ENCODE measurements around the gene MRPL48. TPM values are rescaled to one million over a fixed set of nuclear protein-coding genes. Genes with fewer than 3 reads are reported as not detected.

The MRPL48 gene
- total RNA-seq, 2 experiments from 2014 or later: 32.8 to 34.7 TPM

GRCh38 chr11:73894725-73895335, 107.2 kb downstream of the MRPL48 start:
- Mint-ChIP-seq H3K9me3 (no peaks in the 10 kb centered on the region), H3K27me3 (no peaks in the 10 kb centered on the region), H3K4me3 (no peak overlapping the region), H3K36me3 (peaks cover 4% of the 10 kb centered on the region), H3K27ac (no peak overlapping the region), H3K4me1 (no peaks in the 10 kb centered on the region)
- no peak for ATAC-seq (ENCODE audit: low read depth)
- POLR2A ChIA-PET: no interaction called here
- no peak for DNase-seq

GRCh38 chr11:73902303-73902702, 114.6 kb downstream of the MRPL48 start:
- Mint-ChIP-seq H3K27me3 (no peaks in the 10 kb centered on the region), H3K36me3 (peaks cover 13% of the 10 kb centered on the region), H3K27ac (no peak overlapping the region), H3K4me3 (no peak overlapping the region), H3K4me1 (no peaks in the 10 kb centered on the region), H3K9me3 (no peaks in the 10 kb centered on the region)
- ATAC-seq (ENCODE audit: low read depth) (no peak), DNase-seq (no peak)
- POLR2A ChIA-PET: no interaction called here

DNA sequence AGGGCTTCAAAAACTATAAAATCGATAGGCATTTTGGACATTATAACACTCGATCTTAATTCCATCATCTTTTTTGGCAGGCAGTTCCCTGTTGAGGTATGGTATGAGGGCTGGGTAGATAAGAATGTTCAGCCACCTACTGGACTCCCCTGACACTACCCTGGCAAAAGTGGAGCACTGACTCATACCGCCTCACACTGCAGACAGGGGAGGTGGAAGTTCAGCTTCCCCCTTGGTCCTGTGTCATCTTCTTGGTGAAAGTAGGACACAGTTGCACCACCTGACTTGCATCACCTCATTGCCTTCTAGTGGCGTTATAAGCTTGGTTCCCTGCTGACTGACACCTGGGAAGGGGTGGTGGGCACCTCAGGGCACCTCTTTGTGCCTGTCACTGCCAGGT, 119.5 kb downstream of the MRPL48 start:
- H3K27me3 Mint-ChIP-seq: no peaks in the 10 kb centered on the region
- H3K4me3 Mint-ChIP-seq: no peak overlapping the region
- POLR2A ChIA-PET: no interaction called here
- no peak for DNase-seq
- H3K36me3 Mint-ChIP-seq: peaks cover 10% of the 10 kb centered on the region
- no peak for ATAC-seq (ENCODE audit: low read depth)
- H3K27ac Mint-ChIP-seq: no peak overlapping the region
- H3K4me1 Mint-ChIP-seq: no peaks in the 10 kb centered on the region
- H3K9me3 Mint-ChIP-seq: no peaks in the 10 kb centered on the region

GRCh38 chr11:73912026-73912425, 124.4 kb downstream of the MRPL48 start:
- Mint-ChIP-seq H3K4me1 (no peaks in the 10 kb centered on the region), H3K9me3 (no peaks in the 10 kb centered on the region), H3K27me3 (no peaks in the 10 kb centered on the region), H3K27ac (no peak overlapping the region), H3K36me3 (peaks cover 18% of the 10 kb centered on the region), H3K4me3 (no peak overlapping the region)
- DNase-seq (no peak), ATAC-seq (ENCODE audit: low read depth) (no peak)
- POLR2A ChIA-PET: no interaction called here

- H3K36me3 Mint-ChIP-seq: peaks cover 24% of the 10 kb centered on the region
- no peaks in the 10 kb centered on the region for H3K27me3 Mint-ChIP-seq
- ATAC-seq (ENCODE audit: low read depth) (no peak), DNase-seq (no peak)
- H3K4me1 Mint-ChIP-seq: no peaks in the 10 kb centered on the region
- POLR2A ChIA-PET: no interaction called here
- no peak overlapping the region for H3K27ac Mint-ChIP-seq
- no peaks in the 10 kb centered on the region for H3K9me3 Mint-ChIP-seq
- H3K4me3 Mint-ChIP-seq: no peak overlapping the region
Observed at GRCh38 chr11:73913472-73913871, 125.8 kb downstream of the MRPL48 start.

DNA sequence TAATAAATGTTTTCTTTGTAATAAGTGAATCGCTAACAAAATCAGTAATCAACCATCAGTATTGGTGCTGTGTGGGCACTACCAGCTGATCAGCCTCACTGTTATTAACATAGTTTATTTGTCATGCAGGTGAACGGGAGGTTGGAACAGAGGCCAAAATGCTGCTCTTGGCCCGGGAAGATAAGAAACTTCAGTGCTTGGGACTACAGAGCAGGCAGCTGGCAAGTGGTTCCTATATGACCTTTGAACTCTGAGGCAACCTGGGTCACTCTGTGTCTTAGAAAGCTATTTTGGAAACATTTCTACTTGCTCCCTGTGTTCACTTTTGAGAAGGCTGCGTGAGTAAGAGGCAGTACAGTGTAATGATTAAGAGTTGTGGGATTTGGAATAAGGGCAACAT, 126.6 kb downstream of the MRPL48 start:
- no peaks in the 10 kb centered on the region for H3K27me3 Mint-ChIP-seq
- H3K4me3 Mint-ChIP-seq: no peak overlapping the region
- no peak overlapping the region for H3K27ac Mint-ChIP-seq
- no peak for DNase-seq
- no peak for ATAC-seq (ENCODE audit: low read depth)
- peaks cover 32% of the 10 kb centered on the region for H3K36me3 Mint-ChIP-seq
- no peaks in the 10 kb centered on the region for H3K9me3 Mint-ChIP-seq
- POLR2A ChIA-PET: no interaction called here
- no peaks in the 10 kb centered on the region for H3K4me1 Mint-ChIP-seq

Other genes with a start within 250 kb of the MRPL48 start
- 10 to 100 TPM; 27.3 to 31.0 TPM for gene FAM168A, start 189.8 kb upstream of the MRPL48 start, total RNA-seq
- 10 to 100 TPM; 23.6 to 32.8 TPM for gene PLEKHB1, start 141.3 kb upstream of the MRPL48 start, total RNA-seq
- gene RAB6A, start 26.8 kb upstream of the MRPL48 start, total RNA-seq: 100 to 1,000 TPM; 108 to 126 TPM
- 10 to 100 TPM; 52.4 to 62.5 TPM for gene COA4, start 89.0 kb downstream of the MRPL48 start, total RNA-seq
- gene PAAF1, start 89.1 kb downstream of the MRPL48 start, total RNA-seq: 10 to 100 TPM; 21.3 to 22.9 TPM
- under 1 TPM in 1 of 2 experiments, not detected in 1; 0.47 TPM for gene DNAJB13, start 163.2 kb downstream of the MRPL48 start, total RNA-seq
- gene UCP2, start 195.0 kb downstream of the MRPL48 start, total RNA-seq: 100 to 1,000 TPM; 267 TPM
- 1 to 10 TPM; 4.0 to 4.1 TPM for gene UCP3, start 221.2 kb downstream of the MRPL48 start, total RNA-seq